Stomach (tissue), 4 donors: ENCODE data around the gene CHIC2.

Experiments
- EP300 ChIP-seq: sonication (generic); formaldehyde crosslinking; IDR thresholded peaks from one replicate; pipeline ENCODE4 v1.6.1; 2017; ENCODE audit warnings: antibody characterized with exemption
- POLR2A ChIP-seq, 4 donors: fragments of 450-650 bp; IDR thresholded peaks; one replicate each; pipeline ENCODE4 v1.6.1; 2016; ENCODE audit warnings: antibody characterized with exemption in 4 of 4, control low read depth in 2 of 4, mild to moderate bottlenecking in 1 of 4, moderate library complexity in 1 of 4
- POLR2AphosphoS5 ChIP-seq, 3 donors: sonication (generic); formaldehyde crosslinking; IDR thresholded peaks; one replicate each; pipeline ENCODE4 v1.6.1; 2016; ENCODE audit warnings: antibody characterized with exemption in 3 of 3
- TF ChIP-seq, protein P1 (sequence below), 7 experiments: fragments of 450-650 bp in 4 of 7; fragments of 200-600 bp in 3 of 7; sonication (generic) in 3 of 7; IDR thresholded peaks; one replicate each; pipeline ENCODE4 v1.5.1; 2016 to 2019; ENCODE audit warnings: antibody characterized with exemption in 7 of 7, control low read depth in 2 of 7, mild to moderate bottlenecking in 1 of 7

DNA sequence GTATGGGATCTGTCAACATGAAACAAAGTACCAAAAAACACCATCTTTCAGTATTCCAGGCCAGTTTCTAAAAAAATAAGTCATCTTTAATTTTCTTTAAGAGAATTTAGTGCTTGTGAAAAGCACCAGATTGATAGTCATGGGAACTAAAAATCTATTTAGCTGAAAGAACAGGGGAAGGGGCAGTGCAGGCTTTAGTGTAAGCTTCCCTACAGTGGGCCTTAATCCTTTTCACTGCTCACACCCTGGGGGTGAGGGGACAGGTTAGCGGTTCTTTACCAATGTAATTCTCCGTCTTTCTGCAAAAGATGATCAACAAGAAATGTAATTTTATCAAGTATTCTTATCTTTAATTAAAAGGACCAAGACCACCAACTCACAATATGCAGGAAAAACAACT lies 47.1 kb downstream of the CHIC2 start:
- TF ChIP-seq, protein P1, sequence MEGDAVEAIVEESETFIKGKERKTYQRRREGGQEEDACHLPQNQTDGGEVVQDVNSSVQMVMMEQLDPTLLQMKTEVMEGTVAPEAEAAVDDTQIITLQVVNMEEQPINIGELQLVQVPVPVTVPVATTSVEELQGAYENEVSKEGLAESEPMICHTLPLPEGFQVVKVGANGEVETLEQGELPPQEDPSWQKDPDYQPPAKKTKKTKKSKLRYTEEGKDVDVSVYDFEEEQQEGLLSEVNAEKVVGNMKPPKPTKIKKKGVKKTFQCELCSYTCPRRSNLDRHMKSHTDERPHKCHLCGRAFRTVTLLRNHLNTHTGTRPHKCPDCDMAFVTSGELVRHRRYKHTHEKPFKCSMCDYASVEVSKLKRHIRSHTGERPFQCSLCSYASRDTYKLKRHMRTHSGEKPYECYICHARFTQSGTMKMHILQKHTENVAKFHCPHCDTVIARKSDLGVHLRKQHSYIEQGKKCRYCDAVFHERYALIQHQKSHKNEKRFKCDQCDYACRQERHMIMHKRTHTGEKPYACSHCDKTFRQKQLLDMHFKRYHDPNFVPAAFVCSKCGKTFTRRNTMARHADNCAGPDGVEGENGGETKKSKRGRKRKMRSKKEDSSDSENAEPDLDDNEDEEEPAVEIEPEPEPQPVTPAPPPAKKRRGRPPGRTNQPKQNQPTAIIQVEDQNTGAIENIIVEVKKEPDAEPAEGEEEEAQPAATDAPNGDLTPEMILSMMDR (IDR thresholded peaks at IDR 0.05) = no peak
- TF ChIP-seq POLR2A (IDR thresholded peaks at IDR 0.05) = no peak
- TF ChIP-seq POLR2AphosphoS5 (IDR thresholded peaks at IDR 0.05) = no peak
- no peak for TF ChIP-seq EP300
